LNCaP clone FGC (cell line): ENCODE measurements around the gene FZD8.

Source experiments
- DNase-seq: peaks from one replicate; pipeline ENCODE4 v3.0.0-alpha.2; 2011; ENCODE audit warnings: low read depth
- H3K4me3 ChIP-seq: 2 replicates; pipeline ENCODE4 v1.5.1; 2011; ENCODE audit warnings: mild to moderate bottlenecking, low read depth, low read length, control low read depth
- TF ChIP-seq, protein P1 (sequence below): IDR thresholded peaks from 2 replicates; pipeline ENCODE4 v1.5.1; 2012; ENCODE audit warnings: mild to moderate bottlenecking; ENCODE audit not compliant: control insufficient read depth, insufficient read depth; ENCODE audit errors: extremely low read depth

Gene FZD8

DNA sequence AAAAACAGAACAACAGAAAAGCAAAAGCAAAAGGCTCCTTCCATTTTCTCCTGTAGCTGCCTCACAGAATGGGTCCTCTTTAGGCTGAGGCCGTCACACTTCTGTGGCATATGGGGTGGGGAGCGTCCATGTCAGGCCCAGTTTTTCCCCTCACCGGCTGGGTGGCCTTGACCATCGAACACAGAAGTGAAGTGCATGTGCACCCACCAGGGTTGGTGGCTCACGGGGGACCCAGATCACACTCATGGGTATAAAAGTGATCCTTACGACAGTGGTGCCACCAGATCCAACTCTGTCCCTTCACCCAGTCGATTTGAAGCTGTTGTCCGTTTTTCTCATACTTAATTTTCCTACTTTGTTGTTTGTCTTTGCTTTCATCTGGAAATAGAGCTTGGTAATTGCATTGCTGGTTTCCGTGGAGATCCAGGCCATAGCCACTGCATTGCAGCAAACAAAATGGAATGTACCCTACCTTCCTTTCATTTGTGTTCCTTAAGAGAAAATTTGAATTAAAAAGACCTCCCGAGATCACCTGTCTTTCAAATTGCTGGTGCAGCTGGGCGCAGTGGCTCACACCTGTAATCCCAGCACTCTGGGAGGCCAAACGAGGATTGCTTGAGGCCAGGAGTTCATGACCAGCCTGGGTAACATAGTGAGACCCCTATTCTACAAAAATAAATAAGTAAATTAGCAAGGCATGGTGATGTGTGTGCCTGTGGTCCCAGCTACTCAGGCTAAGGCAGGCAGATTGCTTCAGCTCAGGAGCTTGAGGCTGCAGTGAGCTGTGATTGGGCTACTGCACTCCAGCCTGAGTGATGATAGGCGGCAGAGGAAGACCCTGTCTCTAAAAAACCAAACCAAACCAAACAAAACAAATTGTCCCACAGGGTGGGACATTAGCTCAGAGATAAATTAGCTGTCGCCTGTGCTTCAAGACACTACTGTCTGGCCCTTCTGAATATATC lies 47.7 kb downstream of the FZD8 start:
- TF ChIP-seq, protein P1, sequence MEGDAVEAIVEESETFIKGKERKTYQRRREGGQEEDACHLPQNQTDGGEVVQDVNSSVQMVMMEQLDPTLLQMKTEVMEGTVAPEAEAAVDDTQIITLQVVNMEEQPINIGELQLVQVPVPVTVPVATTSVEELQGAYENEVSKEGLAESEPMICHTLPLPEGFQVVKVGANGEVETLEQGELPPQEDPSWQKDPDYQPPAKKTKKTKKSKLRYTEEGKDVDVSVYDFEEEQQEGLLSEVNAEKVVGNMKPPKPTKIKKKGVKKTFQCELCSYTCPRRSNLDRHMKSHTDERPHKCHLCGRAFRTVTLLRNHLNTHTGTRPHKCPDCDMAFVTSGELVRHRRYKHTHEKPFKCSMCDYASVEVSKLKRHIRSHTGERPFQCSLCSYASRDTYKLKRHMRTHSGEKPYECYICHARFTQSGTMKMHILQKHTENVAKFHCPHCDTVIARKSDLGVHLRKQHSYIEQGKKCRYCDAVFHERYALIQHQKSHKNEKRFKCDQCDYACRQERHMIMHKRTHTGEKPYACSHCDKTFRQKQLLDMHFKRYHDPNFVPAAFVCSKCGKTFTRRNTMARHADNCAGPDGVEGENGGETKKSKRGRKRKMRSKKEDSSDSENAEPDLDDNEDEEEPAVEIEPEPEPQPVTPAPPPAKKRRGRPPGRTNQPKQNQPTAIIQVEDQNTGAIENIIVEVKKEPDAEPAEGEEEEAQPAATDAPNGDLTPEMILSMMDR = no peak
- no peak overlapping the region for H3K4me3 ChIP-seq
- DNase-seq = no peak

DNA sequence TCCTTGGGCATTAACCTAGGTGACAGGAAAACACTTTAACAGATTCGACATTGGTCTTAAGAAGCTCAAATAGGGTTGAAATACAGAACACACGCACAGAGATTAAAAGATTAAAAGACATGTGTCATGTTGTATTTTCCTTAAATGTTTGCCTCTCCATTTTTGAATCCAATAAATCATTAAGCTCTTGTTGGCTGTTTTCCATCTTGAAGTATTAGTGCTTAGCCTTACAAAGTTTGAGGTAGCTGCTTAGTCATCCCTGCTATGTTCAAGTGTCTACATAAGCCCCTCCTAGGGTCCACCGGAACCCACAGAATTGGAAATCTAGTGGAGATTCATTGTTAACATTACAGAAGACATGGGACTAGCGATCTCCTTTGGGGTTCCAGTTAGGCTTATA lies 49.7 kb downstream of the FZD8 start:
- no peak overlapping the region for H3K4me3 ChIP-seq
- TF ChIP-seq, protein P1 = no peak
- no peak for DNase-seq

- H3K4me3 ChIP-seq = no peak overlapping the region
- DNase-seq = no peak
- TF ChIP-seq, protein P1 = no peak
Measured at GRCh38 chr10:35588836-35589235, 53.3 kb downstream of the FZD8 start.
